NCI-H1092 treated with DMSO at 0.1 percent for 48 hours (cell line): ENCODE results near the gene CDHR5.

Experiments used
- DNase-seq: peaks from one replicate; lab custom pipeline; 2025; lab: John Stamatoyannopoulos, UW

Gene CDHR5

GRCh38 chr11:567011-567628, 57.6 kb downstream of the CDHR5 start:
- DNase-seq, result no peak
